GM12878 (cell line): Measurements from ENCODE around the gene RBX1. TPM values are rescaled to one million over a fixed set of nuclear protein-coding genes. Genes with fewer than 3 reads are reported as not detected.
A peak's percentile ranks its signal among the peaks of the same experiment; 100 is the strongest.

Experiments used
- EED ChIP-seq: sonication (generic); IDR thresholded peaks from 2 replicates; pipeline ENCODE4 v1.6.1; 2016; ENCODE audit warnings: antibody characterized with exemption, low read depth
- HCFC1 ChIP-seq: fragments of 150-350 bp; IDR thresholded peaks from 2 replicates; pipeline ENCODE4 v1.6.1; 2014; ENCODE audit warnings: low read length
- HDAC2 ChIP-seq: fragments of 200-600 bp; sonication (generic); IDR thresholded peaks from 2 replicates; pipeline ENCODE4 v1.6.1; 2017
- KAT2A ChIP-seq: conservative IDR thresholded peaks from 2 replicates; pipeline ENCODE4 v1.6.1; 2011; ENCODE audit warnings: low read depth, low read length; ENCODE audit not compliant: control insufficient read depth
- NR2C1 ChIP-seq: fragments of 450-650 bp; IDR thresholded peaks from 2 replicates; pipeline ENCODE4 v1.6.1; 2017; ENCODE audit warnings: antibody characterized with exemption, mild to moderate bottlenecking, moderate library complexity
- PRDM15 ChIP-seq: fragments of 450-650 bp; formaldehyde crosslinking; IDR thresholded peaks from 2 replicates; pipeline ENCODE4 v1.4.0; 2020; ENCODE audit warnings: mild to moderate bottlenecking, moderate library complexity
- RAD21 ChIP-seq: IDR thresholded peaks from 2 replicates; pipeline ENCODE4 v1.6.1; 2011; ENCODE audit warnings: mild to moderate bottlenecking, low read depth, low read length, moderate library complexity; ENCODE audit not compliant: insufficient read depth
- RBBP5 ChIP-seq: fragments of 200-600 bp; sonication (generic); conservative IDR thresholded peaks from 2 replicates; pipeline ENCODE4 v1.6.1; 2016
- RCOR1 ChIP-seq: conservative IDR thresholded peaks from 2 replicates; pipeline ENCODE4 v1.6.1; 2012; ENCODE audit warnings: low read depth, low read length, improper control_type of control experiment
- SIN3A ChIP-seq: IDR thresholded peaks from 2 replicates; pipeline ENCODE4 v1.6.1; 2012; ENCODE audit warnings: low read depth, low read length, improper control_type of control experiment
- TARDBP ChIP-seq: IDR thresholded peaks from 2 replicates; pipeline ENCODE4 v1.6.1; 2016; ENCODE audit warnings: borderline replicate concordance
- TBL1XR1 ChIP-seq: IDR thresholded peaks from 2 replicates; pipeline ENCODE4 v1.6.1; 2012; ENCODE audit warnings: low read depth, low read length, improper control_type of control experiment
- USF1 ChIP-seq: IDR thresholded peaks from 2 replicates; pipeline ENCODE4 v1.6.1; 2011; ENCODE audit warnings: borderline replicate concordance, low read depth, mild to moderate bottlenecking, moderate library complexity, mixed read lengths, low read length; ENCODE audit not compliant: insufficient read depth; ENCODE audit errors: extremely low read length
- ZBED1 ChIP-seq: IDR thresholded peaks from 2 replicates; pipeline ENCODE4 v1.6.1; 2016; ENCODE audit warnings: borderline replicate concordance
- polyA plus RNA-seq, 11 experiments: library from polyadenylated mRNA; depleted of rRNA in 4 of 11; unstranded in 6 of 11; stranded (reverse) in 5 of 11; fragments of >200 nt; fragmentation: Nextera tagmentation in 4 of 11; fragmentation: Illumina TruSeq in 1 of 11; extraction: Ambion mirVana in 4 of 11; extraction: Trizol in 1 of 11; gene quantifications; 1 replicate in 1 of 11; 2 replicates in 10 of 11; pipeline versions ENCODE4 v1.2.1 to v1.2.3, GENCODE V29; 2011 to 2016; ENCODE audit warnings: inconsistent platforms in 2 of 11, missing spikeins in 2 of 11, low read depth in 1 of 11
- total RNA-seq, 4 experiments: library from RNA; depleted of rRNA in 3 of 4; stranded (reverse); fragments of >200 nt in 3 of 4; fragmentation: Illumina TruSeq in 1 of 4; extraction: Trizol in 1 of 4; gene quantifications; 2 replicates each; pipeline versions ENCODE4 v1.2.1 to v1.2.3, GENCODE V29; 2013 to 2021
- TF ChIP-seq, protein P1 (sequence below): fragments of 450-650 bp; IDR thresholded peaks from 2 replicates; pipeline ENCODE4 v1.6.1; 2017; ENCODE audit warnings: mild to moderate bottlenecking, low read depth, inconsistent platforms; ENCODE audit not compliant: poor library complexity, severe bottlenecking
- TF ChIP-seq, protein P2 (sequence below): IDR thresholded peaks from 2 replicates; pipeline ENCODE4 v1.6.1; 2012; ENCODE audit warnings: low read depth, low read length, improper control_type of control experiment
- TF ChIP-seq, protein P3 (sequence below): fragments of 450-650 bp; IDR thresholded peaks from 2 replicates; pipeline ENCODE4 v1.6.1; 2018; ENCODE audit warnings: mild to moderate bottlenecking, low read depth, moderate library complexity; ENCODE audit not compliant: partially characterized antibody
- TF ChIP-seq, protein P4 (sequence below): IDR thresholded peaks from 2 replicates; pipeline ENCODE4 v1.6.1; 2012; ENCODE audit warnings: low read depth, low read length, improper control_type of control experiment

Gene RBX1
- total and polyA plus RNA-seq, 10 of the 15 experiments (the other 5 are each of a cell fraction or from before 2014, with no cell fraction given), result 71.2 to 468 (median 184) TPM

GRCh38 chr22:40950962-40951794 lies at the start of gene RBX1 (continued):
- TF ChIP-seq, protein P1, sequence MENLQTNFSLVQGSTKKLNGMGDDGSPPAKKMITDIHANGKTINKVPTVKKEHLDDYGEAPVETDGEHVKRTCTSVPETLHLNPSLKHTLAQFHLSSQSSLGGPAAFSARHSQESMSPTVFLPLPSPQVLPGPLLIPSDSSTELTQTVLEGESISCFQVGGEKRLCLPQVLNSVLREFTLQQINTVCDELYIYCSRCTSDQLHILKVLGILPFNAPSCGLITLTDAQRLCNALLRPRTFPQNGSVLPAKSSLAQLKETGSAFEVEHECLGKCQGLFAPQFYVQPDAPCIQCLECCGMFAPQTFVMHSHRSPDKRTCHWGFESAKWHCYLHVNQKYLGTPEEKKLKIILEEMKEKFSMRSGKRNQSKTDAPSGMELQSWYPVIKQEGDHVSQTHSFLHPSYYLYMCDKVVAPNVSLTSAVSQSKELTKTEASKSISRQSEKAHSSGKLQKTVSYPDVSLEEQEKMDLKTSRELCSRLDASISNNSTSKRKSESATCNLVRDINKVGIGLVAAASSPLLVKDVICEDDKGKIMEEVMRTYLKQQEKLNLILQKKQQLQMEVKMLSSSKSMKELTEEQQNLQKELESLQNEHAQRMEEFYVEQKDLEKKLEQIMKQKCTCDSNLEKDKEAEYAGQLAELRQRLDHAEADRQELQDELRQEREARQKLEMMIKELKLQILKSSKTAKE, result no peak
- TF ChIP-seq RAD21 (0 out of 2 replicates have a peak, but pooled peaks have one; percentile 1), SIN3A (peak; percentile 30; the same call in 1 of the 2 replicates), RCOR1 (no peak; the same call in 1 of the 2 replicates), ZBED1 (no peak; the same call in 1 of the 2 replicates), NR2C1 (peak; percentile 76), USF1 (peak; percentile 88), HDAC2 (0 out of 2 replicates have a peak, but pooled peaks have one; percentile 53), HCFC1 (peak; percentile 45; the same call in 1 of the 2 replicates), RBBP5 (no peak), KAT2A (no peak), TBL1XR1 (peak; percentile 46; the same call in 1 of the 2 replicates), EED (no peak), PRDM15 (no peak), TARDBP (0 out of 2 replicates have a peak, but pooled peaks have one; percentile 7)
- TF ChIP-seq, protein P2, sequence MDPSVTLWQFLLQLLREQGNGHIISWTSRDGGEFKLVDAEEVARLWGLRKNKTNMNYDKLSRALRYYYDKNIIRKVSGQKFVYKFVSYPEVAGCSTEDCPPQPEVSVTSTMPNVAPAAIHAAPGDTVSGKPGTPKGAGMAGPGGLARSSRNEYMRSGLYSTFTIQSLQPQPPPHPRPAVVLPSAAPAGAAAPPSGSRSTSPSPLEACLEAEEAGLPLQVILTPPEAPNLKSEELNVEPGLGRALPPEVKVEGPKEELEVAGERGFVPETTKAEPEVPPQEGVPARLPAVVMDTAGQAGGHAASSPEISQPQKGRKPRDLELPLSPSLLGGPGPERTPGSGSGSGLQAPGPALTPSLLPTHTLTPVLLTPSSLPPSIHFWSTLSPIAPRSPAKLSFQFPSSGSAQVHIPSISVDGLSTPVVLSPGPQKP, result 0 out of 2 replicates have a peak, but pooled peaks have one; percentile 34
- TF ChIP-seq, protein P3, sequence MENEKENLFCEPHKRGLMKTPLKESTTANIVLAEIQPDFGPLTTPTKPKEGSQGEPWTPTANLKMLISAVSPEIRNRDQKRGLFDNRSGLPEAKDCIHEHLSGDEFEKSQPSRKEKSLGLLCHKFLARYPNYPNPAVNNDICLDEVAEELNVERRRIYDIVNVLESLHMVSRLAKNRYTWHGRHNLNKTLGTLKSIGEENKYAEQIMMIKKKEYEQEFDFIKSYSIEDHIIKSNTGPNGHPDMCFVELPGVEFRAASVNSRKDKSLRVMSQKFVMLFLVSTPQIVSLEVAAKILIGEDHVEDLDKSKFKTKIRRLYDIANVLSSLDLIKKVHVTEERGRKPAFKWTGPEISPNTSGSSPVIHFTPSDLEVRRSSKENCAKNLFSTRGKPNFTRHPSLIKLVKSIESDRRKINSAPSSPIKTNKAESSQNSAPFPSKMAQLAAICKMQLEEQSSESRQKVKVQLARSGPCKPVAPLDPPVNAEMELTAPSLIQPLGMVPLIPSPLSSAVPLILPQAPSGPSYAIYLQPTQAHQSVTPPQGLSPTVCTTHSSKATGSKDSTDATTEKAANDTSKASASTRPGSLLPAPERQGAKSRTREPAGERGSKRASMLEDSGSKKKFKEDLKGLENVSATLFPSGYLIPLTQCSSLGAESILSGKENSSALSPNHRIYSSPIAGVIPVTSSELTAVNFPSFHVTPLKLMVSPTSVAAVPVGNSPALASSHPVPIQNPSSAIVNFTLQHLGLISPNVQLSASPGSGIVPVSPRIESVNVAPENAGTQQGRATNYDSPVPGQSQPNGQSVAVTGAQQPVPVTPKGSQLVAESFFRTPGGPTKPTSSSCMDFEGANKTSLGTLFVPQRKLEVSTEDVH, result peak; percentile 50
- TF ChIP-seq, protein P4, sequence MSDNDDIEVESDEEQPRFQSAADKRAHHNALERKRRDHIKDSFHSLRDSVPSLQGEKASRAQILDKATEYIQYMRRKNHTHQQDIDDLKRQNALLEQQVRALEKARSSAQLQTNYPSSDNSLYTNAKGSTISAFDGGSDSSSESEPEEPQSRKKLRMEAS, result peak; percentile 44; the same call in 1 of the 2 replicates
